ENCODE data around the gene ADCYAP1R1.

DNA sequence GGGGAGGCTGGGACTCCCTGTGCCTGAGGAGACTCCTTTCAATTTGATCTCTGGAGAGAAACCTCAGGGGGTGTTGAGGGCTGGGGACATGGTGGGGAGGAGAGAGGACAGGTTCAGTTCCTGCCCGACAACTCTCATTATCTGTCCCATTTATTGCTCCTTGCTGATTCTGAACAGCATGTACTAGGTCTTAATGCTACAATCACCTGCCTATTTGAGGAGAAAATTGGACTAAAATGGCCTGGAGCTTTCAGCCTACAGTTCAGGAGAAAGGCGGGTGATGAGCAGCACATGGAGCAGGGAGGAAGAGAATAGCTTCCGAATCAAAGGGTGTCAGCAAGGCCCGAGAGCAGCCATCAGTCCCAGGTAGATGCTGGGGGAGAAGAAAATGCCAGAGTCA, 30.0 kb upstream of the ADCYAP1R1 start:
- TF ChIP-seq POLR2A (IDR thresholded peaks at IDR 0.05), result no peak
- TF ChIP-seq, protein P1, sequence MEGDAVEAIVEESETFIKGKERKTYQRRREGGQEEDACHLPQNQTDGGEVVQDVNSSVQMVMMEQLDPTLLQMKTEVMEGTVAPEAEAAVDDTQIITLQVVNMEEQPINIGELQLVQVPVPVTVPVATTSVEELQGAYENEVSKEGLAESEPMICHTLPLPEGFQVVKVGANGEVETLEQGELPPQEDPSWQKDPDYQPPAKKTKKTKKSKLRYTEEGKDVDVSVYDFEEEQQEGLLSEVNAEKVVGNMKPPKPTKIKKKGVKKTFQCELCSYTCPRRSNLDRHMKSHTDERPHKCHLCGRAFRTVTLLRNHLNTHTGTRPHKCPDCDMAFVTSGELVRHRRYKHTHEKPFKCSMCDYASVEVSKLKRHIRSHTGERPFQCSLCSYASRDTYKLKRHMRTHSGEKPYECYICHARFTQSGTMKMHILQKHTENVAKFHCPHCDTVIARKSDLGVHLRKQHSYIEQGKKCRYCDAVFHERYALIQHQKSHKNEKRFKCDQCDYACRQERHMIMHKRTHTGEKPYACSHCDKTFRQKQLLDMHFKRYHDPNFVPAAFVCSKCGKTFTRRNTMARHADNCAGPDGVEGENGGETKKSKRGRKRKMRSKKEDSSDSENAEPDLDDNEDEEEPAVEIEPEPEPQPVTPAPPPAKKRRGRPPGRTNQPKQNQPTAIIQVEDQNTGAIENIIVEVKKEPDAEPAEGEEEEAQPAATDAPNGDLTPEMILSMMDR (IDR thresholded peaks at IDR 0.05), result no peak

Measured in tibial nerve (tissue), 3 donors.